RKO (cell line): ENCODE measurements around the gene ASTL.

Experiments
- DNase-seq: peaks from one replicate; pipeline ENCODE4 v3.0.0-alpha.2; 2016; ENCODE audit warnings: low spot score

The ASTL gene

DNA sequence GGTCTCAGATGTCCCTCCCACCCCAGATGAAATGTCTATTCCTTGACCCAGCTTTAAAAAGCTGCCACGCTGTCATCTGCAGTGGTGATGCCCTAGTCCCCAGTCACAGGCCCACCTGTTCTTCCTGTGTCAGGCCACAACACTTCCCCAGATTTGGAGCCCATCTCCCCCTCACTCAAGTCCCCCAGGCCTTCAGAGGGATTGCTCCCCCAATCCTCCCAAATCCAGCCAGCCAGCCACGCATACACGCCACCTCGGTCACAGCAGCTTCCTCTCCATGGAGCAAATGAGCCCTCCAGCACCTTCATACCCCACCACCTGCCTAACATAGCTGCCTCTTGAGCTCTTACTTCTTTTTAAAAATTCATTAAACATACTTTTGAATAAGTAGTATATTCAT lies 7.8 kb downstream of the ASTL start:
- no peak for DNase-seq

DNA sequence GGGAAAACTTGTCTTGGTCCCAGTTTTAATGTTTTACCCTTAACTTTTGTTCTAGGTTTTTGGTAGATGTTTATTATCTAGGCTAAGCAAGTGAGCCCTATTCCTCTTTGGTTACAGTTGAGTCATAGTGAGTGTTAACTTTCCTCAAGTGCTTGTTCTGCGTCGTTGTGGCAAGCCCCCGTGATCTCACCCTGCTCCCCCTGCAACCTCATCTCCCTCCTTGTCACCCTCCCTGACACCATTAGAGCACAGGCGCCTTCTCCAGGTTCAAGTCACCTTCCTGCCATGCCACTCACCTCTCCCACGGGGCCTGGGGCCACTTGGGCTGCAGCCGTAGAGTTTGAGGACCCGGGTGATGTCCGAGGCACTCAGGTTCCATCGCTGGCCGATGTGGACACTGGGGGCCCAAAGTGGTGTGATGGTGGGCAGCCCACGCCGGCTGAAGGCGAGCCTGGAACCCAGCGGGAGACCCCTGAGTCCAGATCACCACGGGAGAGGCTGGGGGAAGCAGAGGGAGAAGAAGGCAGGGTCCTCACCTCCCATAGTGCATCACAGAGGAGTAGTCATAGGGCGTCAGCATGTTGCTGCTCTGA lies 8.7 kb downstream of the ASTL start:
- no peak for DNase-seq

DNA sequence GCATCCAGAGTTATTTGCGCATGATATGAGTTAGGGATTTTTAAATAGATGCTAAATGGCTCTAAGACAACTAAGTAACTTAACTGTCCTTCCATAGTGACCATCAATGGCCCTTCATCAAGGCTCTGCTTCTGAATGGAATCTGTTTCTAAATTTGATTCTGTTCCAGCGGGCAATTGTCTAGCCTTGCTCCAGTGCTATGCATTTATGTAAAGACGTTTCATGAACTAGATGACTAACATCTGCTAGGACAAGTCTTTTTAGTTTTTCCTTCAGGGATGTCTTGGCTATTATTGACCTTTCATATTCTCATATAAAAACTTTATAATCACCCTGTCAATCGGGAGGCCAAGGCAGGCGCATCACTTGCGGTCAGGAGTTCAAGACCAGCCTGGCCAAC lies 9.8 kb downstream of the ASTL start:
- DNase-seq = no peak

DNA sequence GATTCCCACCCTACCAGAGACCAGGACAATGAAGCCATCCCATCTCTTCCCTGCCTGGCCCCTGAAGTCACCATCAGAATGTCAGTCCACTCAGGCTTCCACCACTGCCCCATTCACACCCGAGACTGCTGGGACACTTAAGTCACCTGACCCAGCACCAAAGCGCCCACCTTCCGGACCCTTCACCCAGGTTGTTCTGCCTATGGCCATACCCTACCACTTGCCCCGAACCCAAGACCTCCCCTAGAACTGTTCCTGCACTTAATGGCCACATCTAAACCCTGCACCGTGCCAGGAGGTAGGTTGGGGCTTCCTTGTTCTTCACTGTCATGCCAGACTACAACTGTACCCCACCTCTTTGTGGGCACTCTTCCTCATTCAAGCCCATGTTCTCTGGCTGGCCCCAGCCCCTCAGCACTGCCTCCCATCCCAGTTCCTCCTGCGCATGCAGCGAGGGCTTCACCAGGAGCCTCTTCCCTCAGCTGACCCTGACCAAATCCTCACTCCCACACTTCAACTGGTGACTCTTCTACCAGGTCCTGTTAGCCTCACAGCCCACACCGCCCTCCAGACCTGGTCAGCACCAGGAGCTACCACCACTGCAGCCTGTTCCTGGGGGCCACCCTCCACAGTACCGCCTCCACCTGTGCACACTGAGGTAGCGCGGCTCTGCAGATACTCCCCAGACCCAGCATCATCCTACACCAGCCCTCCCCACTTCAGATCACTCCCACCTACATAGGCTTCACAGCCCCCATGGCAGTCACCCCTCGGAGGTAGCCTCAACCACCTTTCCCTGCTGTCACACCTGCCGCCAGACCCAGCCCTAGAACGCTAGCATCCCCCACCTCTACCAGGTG lies 13.7 kb downstream of the ASTL start:
- DNase-seq = no peak

DNA sequence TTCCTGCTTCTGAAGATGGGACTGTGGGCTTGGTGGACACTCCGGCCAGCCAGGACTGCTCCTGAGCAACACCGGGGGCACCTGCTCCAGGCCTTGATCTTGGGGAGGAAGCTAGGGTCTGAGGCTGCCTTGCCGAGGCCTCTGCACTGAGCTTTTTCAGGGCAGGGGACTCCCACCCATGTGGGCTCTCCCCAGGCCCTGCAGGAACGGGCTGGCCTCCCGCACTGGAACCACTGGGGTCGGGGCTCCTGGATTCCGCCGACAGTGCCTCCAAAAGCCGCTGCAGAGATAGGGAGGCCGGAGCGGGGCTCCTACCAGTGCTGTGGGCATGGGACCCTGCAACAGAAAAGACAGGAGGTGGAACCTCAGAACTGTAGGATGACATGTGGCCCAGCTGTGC lies 14.4 kb downstream of the ASTL start:
- DNase-seq = no peak

DNA sequence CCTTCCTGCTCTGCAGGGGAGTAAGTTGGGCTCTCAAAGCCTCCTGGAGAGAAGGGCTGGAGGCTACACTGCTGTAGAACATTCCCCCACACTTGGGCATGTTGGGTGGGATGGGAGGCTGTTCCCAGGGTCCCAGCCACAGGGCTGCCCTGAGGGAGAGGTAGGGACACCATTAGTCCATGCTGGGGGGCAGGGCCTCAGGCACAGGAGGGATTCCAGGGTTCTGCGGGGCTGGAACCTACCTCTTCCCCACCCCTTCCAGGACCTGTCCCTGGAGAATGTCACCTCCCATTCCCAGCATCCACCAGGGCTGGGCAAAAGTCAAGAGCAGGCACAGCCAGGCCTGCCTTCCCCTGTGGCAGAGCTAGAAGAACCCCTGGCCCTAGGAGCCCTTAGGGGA lies 15.0 kb downstream of the ASTL start:
- no peak for DNase-seq

DNA sequence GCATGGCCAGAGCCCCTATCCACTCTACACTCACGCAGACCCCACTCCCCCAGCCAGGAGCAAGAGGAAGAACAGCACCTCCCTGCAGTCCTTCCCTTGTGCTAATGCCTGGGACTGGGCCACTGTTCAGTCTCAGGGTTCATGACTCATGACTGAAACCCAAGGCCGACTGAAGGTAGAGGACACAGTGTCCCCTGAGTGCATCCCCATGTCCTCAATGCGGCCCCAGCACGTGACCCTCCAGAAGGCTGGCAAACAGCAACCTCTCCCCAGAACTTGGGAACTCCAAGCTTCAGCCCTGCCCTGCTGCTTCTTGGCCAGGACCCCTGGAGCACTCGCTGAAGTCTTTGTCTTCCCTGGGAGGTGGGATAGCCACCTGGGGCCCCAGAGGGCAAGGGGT lies 15.9 kb downstream of the ASTL start:
- no peak for DNase-seq

DNA sequence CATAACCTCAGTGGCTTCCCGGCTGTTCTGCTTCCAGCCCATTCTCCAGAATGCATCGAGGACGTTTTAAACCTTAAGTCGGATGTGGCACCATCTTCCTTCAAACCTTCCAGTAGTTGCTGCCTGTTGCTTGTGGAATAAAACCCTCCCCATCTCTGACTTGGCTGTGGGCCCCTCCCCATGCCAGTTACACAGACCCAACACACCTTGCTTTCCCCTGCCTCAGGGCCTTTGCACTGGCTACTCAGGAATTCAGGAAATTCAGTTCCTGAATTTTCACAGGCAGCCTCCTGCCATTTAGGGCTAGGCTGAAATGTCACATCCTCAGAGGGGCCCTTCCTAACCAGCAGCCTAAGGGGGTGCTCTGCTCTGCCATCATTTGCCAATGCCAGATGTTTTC lies 16.9 kb downstream of the ASTL start:
- DNase-seq = no peak

DNA sequence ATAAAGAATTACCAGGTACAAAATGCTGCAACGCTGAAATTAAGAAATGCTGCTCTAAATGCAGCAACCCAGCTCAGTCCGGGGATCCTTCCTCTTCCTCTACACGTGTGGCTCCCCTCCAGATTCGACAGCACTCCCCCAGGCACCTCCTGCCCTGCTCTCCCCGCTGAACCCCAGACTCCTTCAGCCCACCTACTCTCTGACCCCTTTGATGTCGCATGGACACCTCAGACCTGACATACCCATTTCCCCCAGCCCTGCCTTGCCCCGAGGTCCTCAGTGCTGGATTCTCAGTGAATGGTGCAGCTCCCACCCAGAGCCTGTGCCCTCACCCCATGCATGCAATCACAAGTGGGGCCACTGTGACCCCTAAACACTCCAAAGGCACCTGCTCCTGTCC lies 17.3 kb downstream of the ASTL start:
- DNase-seq = no peak

DNA sequence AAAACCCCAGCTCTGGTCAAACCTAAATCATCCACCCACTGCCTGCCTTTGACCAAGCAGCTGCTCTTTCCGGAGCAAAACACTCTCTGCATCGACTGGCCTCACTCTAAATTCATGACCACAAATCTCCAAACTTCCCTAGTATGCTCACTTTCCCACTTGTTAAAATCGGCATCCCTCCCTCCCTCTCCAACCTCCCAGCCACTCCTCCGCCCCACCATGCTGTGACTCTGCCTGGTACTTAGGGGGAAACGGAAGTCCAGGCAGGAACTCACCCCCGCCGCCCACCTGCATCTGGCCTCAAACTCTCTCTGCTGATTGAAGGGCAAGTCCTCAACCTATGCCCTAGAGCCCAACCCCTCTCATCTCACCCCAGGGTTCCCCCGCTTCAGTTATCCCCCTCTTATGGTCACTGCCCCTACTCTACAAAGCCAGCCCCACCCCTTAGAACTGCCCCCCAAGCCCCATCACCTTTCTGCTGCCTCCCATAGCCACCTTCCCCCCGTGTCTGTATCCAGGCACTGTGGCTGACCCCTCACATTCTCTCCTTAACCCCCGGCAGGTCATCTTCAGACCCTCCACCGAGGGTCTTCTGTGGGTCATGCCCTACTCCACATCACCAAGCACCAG lies 18.1 kb downstream of the ASTL start:
- no peak for DNase-seq

DNA sequence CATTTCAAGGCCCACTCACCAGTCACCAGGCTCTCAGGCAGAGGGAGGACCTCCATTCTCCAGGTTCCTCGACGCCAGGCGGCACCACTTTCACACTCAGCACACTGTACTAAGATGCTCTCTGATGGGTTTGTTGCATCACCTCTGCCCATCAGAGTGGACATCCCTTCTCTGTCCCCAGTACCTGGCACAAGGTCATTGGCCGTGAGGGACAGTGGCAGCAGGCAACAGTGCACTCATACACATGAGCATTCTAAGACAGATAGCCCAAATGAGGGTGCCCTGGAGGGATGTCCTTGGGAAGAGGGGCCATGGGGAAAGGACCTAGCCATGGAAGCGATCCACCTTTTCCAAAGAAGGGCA lies 18.9 kb downstream of the ASTL start:
- no peak for DNase-seq

DNA sequence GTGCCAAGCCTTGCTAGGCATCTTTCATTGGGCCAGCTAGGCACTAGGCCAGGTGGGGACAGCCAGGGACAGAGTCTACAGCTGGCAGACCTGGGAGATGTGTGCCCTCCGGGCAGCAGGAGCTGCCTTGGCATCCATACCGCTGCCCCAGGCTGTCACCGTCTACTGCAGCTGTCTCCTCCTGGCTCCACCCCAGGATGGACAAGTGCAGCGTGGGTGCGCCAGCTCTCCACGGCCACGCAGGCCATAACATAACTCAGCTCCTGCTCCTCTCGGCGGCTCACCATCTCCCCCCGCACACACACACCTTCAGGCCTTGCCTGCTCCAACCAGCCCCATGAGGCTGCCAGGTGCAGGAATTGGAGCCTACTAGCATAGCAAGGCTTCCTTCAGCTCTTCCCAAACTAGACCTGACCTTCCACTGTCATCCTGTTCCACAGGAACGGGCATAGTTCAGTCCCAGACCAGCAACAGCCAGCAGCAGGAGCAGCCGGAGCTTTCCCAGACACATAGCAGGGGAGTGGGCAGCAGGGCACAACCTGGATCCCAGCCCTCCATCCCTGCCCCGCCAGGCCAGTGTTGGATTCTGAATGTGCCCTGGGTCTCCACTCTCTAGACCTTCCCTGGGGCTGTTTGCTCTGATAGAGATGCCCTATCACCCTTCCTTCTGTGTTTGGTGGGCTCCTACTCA lies 19.5 kb downstream of the ASTL start:
- DNase-seq = no peak

DNA sequence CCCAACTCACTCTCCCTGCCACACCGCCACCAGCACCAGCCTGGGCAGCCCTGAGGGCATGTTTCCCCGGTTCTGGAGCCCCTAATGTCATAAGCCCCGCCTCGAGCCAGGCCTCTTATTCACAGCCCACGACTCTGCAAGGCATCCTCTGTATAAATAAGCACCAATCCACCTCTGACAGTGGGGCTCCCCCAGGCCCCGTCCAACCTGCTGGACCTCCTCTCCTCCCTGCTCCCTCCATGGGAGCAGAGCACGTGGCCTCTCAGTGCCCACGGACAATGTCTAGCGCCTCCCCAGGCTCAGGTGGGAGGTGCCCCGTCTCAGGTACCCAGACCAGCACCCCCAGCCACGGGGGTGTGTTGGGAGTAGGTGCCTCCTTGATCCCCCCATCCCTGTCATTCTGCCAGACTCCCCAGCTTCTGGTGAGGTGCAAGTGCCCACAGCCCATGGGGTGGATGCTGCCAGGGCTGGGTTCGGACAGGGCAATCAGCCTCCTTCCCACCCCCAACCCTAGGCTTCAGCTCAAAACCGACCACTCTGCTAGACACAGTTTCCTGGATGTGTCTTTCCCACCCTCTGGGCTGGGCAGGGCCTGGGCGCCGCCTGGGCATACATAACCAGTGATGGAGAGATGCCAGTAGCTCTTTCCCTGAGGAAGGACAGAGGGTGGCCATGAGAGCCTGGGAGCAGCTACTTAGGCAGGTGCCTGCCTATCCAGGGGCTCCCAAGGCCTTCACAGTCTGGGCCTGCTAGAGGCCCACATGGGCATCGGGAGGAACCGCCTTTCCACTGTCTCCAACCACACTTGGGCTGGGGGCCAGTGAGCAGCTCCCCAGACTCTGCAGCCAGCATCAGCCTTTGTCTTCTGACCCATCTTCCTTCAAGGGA lies 20.4 kb downstream of the ASTL start:
- DNase-seq = no peak

DNA sequence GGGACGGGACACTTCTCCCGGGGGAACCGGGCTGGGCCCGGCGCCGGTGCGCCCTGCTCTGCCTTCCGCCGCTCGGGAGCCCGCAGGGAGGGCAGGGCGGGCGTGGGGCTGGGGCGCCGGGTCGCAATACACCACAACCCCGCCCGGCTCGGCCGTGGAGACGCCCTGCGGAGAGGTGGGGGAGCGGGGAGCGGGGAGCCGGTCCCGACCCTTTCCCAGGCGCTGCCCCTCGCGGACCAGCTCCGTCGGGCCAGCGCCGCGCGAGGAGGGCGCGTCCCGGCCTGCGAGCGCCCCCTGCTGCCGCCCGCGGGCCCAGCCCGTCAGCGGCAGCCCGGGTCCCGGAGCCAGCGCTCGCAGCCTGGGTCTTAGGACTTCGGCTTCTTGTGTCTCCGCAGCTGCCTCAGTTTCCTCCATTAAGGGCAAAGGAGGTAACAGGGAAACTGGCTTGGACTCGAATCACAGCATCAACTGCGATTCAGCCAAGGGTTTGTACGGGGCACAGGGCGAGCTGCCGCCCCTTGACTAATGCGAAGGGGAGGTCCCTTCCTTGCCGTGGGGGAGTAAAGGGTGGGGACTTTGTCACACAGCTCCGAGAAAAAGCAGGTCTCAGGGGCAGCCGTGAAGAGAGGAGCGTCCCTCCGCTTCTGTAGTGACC lies 21.3 kb downstream of the ASTL start:
- no peak for DNase-seq

DNA sequence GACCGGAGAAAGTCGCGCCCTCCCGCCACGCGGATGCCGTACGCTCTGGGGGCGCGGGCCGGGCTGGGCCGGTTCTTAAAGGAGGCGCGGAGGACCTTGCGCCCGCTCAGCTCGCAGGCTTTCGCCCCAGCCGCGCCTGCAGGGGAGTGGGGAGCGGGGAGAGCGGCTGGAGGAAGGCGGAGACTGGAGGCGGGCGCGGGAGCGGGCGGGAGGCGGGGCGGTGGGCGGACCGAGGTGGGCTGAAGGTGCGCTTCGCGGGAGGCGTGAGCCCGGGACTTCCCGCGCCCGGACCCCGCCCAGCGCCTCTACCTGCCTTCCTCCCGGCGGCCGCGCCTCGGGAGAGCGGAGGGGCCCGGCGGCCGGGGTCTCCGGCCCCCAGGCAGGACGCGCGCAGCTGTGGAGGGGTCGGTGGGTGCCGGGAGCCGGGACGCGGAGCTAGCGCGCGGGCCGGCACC lies 21.9 kb downstream of the ASTL start, which contains the start of gene ADRA2B:
Gene ADRA2B, minus strand, starts transcription at position 148 of the 455 bp plus-strand sequence. CDS start 422 bp downstream, outside the sequence.
- no peak for DNase-seq

DNA sequence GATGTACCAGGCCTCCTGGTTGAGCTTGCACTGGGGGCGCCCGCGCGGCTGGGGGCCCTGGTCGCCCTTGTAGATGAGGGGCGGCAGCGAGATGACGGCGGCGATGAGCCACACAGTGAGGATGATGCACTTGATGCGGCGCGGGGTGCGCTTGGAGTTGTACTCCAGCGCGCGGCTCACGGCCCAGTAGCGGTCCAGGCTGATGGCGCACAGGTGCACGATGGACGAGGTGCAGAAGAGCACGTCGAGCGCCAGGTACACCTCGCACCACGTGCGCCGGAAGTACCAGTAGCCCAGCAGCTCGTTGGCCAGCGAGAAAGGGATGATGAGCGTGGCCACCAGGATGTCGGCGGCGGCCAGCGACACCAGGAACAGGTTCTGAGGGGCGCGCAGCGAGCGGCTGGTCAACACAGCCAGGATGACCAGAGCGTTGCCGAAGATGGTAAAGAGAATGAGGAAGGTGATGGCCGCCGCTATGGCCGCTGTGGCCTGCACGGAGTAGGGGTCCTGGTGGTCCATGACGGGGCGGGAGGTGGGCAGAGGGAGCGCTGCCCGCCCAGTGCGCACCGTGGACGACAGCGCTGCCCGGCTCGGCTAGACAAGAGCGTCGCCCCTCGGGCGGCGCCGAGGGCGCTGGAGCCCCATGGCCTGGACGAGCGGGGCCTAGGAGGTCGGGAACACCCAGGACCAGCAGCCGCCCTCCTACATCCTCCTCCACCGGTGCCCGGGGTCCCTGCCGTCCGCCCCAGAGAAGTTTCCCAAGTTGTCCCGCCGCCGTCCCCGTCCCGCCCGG lies 22.5 kb downstream of the ASTL start:
- no peak for DNase-seq

DNA sequence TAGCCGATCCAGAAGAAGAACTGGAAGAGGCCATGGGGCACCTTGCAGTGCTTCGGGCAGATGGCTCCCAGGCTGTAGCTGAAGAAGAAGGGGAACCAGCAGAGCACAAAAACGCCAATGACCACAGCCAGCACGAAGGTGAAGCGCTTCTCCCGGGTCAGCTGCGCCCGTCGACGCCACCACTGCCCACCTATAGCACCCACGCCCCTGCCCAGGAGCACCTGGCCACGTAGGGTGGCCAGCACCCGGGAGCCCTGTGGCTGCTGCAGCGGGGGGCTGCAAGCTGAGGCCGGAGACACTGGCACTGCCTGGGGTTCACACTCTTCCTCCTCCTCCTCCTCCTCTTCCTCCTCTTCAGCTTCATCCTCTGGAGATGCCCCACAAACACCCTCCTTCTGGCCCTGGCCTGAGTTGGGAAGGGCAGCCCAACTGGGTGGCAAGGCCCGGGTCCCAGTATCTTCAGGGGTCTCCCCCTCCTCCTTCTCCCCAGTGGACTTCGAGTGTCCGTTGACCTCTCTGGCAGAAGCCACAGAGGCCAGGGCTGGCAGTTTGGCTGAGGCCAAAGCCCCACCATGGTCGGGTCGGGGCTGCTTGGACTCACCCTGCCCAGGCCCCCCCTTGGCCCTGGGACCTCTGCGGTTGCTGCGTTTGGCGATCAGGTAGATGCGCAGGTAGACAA lies 23.3 kb downstream of the ASTL start:
- DNase-seq = no peak

DNA sequence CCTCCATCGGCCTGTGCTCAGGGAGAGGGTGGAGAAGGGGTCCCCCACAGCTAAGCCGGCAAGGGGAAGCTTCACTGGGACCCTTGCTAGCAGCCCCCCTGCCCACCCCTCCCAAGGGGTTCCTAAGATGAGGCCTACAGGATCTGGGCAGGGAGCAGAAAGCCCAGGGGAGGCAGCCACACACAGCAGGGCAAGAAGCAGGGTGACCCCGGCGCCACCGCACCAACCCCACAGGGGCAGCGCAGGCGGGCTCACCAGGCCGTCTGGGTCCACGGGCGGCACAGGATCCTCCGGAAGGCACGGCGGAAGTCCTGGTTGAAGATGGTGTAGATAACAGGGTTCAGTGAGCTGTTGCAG lies 23.8 kb downstream of the ASTL start:
- DNase-seq = no peak

DNA sequence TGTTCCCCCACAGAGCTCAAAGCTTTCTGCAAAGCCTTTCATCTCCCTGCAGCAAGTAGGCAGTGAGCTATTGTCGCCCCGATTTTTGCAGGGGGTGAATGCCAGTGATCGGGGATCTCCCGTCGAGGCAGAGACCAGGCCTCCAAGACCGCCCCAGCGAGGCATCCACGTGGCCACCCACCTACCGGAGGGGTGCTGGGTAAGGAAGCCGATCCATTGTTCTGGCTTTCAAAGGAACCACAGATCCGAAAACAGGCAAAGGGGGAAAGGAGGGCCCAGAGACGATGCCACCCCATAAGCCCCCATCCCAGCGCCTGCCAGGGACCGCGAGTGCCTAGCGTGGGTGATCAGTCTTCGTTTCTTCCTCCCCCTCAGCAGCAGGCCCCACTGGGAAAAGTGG lies 24.4 kb downstream of the ASTL start:
- no peak for DNase-seq

DNA sequence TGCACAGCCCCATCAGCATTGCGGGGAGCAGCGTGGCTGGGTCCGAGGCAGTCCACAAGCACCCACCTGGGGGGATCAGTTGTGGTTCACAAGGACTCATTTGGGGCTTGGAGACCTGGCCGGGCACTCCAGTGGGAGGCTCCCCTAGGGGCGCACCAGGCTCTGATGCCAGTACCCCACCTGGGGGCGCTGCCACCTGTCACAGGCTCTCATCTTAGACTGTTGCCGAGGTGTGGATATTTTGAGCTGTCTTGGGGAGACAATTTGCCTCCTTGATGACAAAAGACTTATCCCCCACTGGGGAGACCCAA lies 25.0 kb downstream of the ASTL start:
- DNase-seq = no peak
